ENCODE results near the gene GABBR1. TPM values are rescaled to one million over a fixed set of nuclear protein-coding genes. Genes with fewer than 3 reads are reported as not detected.

Gene GABBR1
- total RNA-seq, result 6.3 and 13.9 TPM in 2 replicates

GRCh38 chr6:29632789-29633533 lies at the start of gene GABBR1:
Gene GABBR1 (minus strand): TSS chr6:29633183. CDS start chr6:29632385, 798 bp downstream.

GRCh38 chr6:29680904-29681303 lies 47.9 kb upstream of the GABBR1 start, which contains the start of gene ZFP57:
Gene ZFP57 (minus strand): TSS chr6:29681152. CDS start chr6:29677003, 4,149 bp downstream.

DNA sequence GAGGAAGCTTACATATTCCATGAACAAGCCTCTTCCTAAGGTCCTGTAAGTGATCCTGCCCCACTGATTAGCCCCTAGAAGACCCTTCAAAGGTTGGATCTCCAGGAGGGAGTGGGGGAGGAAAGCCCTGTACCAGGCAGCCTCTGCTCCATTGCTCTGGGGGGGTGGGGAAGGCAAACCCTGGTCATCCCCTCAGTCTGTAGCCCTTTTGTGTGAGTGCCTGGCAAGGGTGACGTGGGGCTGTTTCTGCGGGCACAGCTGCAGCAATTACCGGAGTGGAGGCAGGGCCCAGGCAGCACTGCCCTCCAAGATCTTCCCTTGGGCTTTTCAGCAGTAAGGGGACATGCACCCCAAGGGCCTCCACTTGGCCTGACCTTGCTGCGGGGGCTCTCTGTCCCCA lies 23.8 kb upstream of the GABBR1 start, which contains the start of gene MOG:
Gene MOG, plus strand, starts transcription at position 295 of the 400 bp plus-strand sequence. CDS start 118 bp downstream, outside the sequence.

DNA sequence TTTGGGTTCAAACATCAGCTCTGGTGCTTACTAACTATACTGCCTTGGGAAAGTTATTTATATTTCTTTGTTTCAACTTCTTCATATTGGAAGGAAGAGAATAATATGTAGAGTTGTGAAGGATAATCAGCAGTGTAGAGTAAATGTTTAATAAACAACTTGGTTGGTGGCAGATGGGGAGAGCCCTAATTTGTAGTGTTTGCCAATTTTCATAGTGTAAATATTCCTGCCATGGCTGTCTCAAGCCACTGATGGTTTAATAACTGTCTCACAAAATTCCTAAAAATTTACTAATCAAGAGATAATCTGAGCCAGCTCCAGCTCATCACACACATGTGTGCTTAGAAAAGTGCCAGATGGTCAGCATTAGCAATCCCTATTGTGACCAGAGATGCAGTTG lies 48.2 kb downstream of the GABBR1 start, which contains the start of gene OR2H2:
Gene OR2H2, plus strand, starts transcription at position 301 of the 400 bp plus-strand sequence. CDS start 2,824 bp downstream, outside the sequence.

DNA sequence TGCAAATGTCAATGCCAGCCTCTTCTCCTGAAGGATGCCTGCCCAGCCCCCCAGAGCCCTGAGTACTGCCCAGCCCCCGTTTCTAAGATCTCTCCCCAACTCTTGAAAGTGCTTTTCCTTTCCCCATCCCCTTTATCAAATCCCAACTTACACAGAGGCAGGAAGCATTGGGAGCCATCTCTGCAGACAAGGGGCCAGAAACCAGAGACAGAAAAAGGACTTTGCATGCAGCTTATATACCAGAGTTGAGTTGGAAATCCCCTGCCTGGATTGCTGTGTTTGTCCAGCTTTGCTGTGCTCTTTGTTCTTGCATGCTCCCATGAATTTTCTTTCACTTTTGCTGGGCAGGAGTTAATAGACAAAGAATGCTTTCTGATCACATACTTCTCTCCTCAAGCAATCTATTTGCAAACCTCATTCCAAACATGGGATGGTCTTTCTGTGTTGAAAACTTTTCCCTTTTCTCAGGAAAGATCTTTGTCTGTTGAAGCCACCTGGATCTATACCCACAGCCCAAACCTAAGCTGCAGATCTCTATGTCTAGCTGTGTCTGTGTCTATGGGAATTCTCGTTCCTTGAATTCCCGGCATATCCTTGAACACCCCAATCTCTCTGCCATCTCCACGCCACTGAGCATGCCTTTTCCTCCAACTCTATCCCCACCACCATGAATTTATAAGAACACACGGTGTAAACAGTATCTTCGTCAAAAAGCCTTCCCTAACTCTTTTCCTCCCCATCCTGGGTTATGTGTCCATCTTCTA lies 73.3 kb downstream of the GABBR1 start, which contains the start of gene UBD:
Gene UBD, minus strand, starts transcription at position 209 of the 764 bp plus-strand sequence. Its CDS starts 31 bp downstream, at position 178.

Small RNA genes within 50 kb of the gene (small RNA-seq; reads per million reads assigned to genes)
- gene SNORD32B (ENCODE audit: low replicate concordance), result not detected
- gene SUMO2P1 (ENCODE audit: low replicate concordance), result 0.26 reads per million
- not detected for gene TMEM183AP1 (ENCODE audit: low replicate concordance)

Other genes starting within 250 kb of the GABBR1 start
- gene OR12D2, start 237.6 kb downstream of the GABBR1 start, total RNA-seq, result not detected in 2 replicates
- not detected in 2 replicates for gene OR12D1, start 218.3 kb downstream of the GABBR1 start, total RNA-seq
- not detected in 2 replicates for gene OR10C1, start 193.9 kb downstream of the GABBR1 start, total RNA-seq
- not detected in 2 replicates for gene OR11A1, start 176.1 kb downstream of the GABBR1 start, total RNA-seq
- not detected in 2 replicates for gene OR2H1, start 176.0 kb downstream of the GABBR1 start, total RNA-seq
- gene MAS1L, start 145.2 kb downstream of the GABBR1 start, total RNA-seq, result not detected in 2 replicates
- not detected in 2 replicates for gene UBD, start 73.5 kb downstream of the GABBR1 start, total RNA-seq
- not detected in 2 replicates for gene OR2H2, start 48.1 kb downstream of the GABBR1 start, total RNA-seq
- gene MOG, start 23.9 kb upstream of the GABBR1 start, total RNA-seq, result not detected in 2 replicates
- not detected in 2 replicates for gene ZFP57, start 48.0 kb upstream of the GABBR1 start, total RNA-seq
- gene HLA-F, start 90.3 kb upstream of the GABBR1 start, total RNA-seq, result 3.1 and 14.7 TPM in 2 replicates
- gene HLA-G, start 194.6 kb upstream of the GABBR1 start, total RNA-seq, result not detected in 2 replicates

Data from placental pericyte (primary cell).